Ishikawa (cell line): ENCODE measurements around the gene TOX2.

Experiments used
- EP300 ChIP-seq: IDR thresholded peaks from 2 replicates; pipeline ENCODE4 v1.6.1; 2012; ENCODE audit warnings: borderline replicate concordance
- TAF1 ChIP-seq: IDR thresholded peaks from 2 replicates; pipeline ENCODE4 v1.6.1; 2012; ENCODE audit warnings: low read depth, mild to moderate bottlenecking
- TCF12 ChIP-seq: IDR thresholded peaks from 2 replicates; pipeline ENCODE4 v1.6.1; 2012; ENCODE audit warnings: low read depth
- TF ChIP-seq, protein P1 (sequence below): IDR thresholded peaks from 2 replicates; pipeline ENCODE4 v1.6.1; 2012

DNA sequence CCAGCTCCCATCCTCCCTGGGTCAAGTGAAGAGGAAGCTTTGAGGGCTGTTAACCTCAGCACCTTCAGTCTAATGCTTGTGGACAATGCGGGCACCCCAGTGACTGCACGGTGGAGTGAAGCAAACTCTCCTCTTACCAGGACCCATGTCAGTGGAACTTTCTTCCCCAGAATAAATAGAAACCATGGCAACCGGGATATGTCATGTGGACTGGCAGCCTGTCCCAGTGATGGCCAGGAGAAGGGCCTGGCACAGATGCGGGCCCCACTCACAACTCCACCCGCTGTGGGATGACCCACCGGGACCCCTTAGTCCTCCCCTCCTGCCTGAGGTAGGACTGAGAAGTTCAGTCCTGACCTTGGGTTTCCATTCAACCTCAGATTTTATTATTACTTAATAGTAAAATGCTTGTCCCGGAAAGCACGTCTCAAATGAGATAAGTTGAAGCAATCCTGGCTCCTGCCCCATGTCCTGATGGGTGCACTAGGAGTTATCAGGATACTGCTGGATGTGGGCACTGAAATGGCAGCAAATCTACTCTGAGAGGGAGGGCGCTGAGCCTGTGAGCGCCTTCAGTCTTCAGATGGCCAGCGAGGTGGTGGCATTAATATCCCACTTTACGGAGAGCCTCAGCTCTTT, 23.5 kb downstream of the TOX2 start:
- TF ChIP-seq, protein P1, sequence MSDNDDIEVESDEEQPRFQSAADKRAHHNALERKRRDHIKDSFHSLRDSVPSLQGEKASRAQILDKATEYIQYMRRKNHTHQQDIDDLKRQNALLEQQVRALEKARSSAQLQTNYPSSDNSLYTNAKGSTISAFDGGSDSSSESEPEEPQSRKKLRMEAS: no peak
- TF ChIP-seq TAF1 (no peak), TCF12 (no peak), EP300 (no peak)
